ENCODE results near the gene ATAD3A.
"Not testable (repeated sequence)": the region's sequence is repeated elsewhere in the genome, so short reads cannot be mapped to it uniquely, and the experiment has no call there.

- TF ChIP-seq POLR2AphosphoS5 (IDR thresholded peaks at IDR 0.05; ENCODE audit: control insufficient read depth, insufficient read depth, low read depth, low read length); POLR2A (conservative IDR thresholded peaks at IDR 0.05); FOXM1 (IDR thresholded peaks at IDR 0.05; ENCODE audit: low read depth); FOXM1 (CRISPR knock-in tag; IDR thresholded peaks at IDR 0.05; ENCODE audit: low read depth); RCOR1 (IDR thresholded peaks at IDR 0.05; ENCODE audit: borderline replicate concordance in 1 of 2, low read depth in 2 of 2, low read length in 2 of 2); NR1H2 (CRISPR knock-in tag; IDR thresholded peaks at IDR 0.05); KAT7 (CRISPR knock-in tag; IDR thresholded peaks at IDR 0.05; ENCODE audit: borderline replicate concordance): not testable (repeated sequence)
These were observed 2.5 kb upstream of the ATAD3A start for GRCh38 chr1:1509465-1509850.

Measured in K562 (cell line).